ENCODE results near the gene SEL1L. TPM values are rescaled to one million over a fixed set of nuclear protein-coding genes. Genes with fewer than 3 reads are reported as not detected.

Gene SEL1L
- total RNA-seq, 3 donors from 2014 or later: 53.7 to 84.3 (median 65.9) TPM

DNA sequence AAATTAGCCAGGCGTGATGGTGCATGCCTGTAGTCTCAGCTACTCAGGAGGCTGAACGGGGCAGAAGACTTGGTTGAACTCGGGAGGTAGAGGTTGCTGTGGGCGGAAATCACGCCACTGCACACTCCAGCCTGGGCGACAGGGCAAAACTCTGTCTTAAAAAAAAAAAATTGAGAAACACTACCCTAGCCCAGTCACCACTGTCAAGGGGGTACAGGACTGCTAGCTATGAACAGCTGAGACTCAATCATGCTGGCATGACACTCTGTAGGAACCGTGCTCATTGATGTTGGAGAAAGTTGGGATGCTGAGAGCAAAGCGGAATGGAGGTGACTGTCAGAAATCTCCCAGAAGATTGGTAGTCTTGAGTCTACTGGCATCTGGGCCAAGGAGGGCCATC is 75.3 kb downstream of the SEL1L start:
- H3K4me3 ChIP-seq: no peak overlapping the region
- TF ChIP-seq, protein P1, sequence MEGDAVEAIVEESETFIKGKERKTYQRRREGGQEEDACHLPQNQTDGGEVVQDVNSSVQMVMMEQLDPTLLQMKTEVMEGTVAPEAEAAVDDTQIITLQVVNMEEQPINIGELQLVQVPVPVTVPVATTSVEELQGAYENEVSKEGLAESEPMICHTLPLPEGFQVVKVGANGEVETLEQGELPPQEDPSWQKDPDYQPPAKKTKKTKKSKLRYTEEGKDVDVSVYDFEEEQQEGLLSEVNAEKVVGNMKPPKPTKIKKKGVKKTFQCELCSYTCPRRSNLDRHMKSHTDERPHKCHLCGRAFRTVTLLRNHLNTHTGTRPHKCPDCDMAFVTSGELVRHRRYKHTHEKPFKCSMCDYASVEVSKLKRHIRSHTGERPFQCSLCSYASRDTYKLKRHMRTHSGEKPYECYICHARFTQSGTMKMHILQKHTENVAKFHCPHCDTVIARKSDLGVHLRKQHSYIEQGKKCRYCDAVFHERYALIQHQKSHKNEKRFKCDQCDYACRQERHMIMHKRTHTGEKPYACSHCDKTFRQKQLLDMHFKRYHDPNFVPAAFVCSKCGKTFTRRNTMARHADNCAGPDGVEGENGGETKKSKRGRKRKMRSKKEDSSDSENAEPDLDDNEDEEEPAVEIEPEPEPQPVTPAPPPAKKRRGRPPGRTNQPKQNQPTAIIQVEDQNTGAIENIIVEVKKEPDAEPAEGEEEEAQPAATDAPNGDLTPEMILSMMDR (IDR thresholded peaks at IDR 0.05): no peak
- TF ChIP-seq POLR2A (IDR thresholded peaks at IDR 0.05) (no peak), POLR2AphosphoS5 (IDR thresholded peaks at IDR 0.05) (no peak)
- no peak for DNase-seq (ENCODE audit: low spot score in 2 of 2)
- no peak overlapping the region for H3K27ac ChIP-seq
- no peaks in the 10 kb centered on the region for H3K36me3 ChIP-seq
- H3K9me3 ChIP-seq: no peaks in the 10 kb centered on the region
- intact Hi-C loops (cut with DNase I; ENCODE audit: low total_unique reads): no loop called here
- no peaks in the 10 kb centered on the region for H3K27me3 ChIP-seq
- H3K4me1 ChIP-seq: no peaks in the 10 kb centered on the region

DNA sequence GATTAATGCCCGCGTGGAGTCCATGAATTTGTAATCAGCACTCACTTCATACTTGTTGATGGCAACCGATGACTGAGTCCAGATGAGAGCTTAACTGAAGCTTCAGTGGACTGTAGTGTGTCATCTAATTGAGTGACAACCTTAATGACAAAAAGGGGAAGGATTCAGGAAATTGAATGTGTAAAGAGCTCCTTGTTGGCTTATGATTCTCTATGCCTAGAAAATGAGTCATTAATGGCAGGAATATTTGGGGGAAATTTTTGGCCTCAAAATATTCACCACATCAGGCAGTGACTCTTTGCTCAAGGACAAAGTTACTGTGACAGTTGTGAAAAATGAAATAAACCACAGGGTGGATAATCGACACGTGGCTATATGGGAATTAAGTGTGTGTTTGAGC is 78.3 kb downstream of the SEL1L start:
- H3K27ac ChIP-seq: no peak overlapping the region
- TF ChIP-seq POLR2AphosphoS5 (IDR thresholded peaks at IDR 0.05): no peak
- TF ChIP-seq POLR2A (IDR thresholded peaks at IDR 0.05): no peak
- TF ChIP-seq, protein P1 (IDR thresholded peaks at IDR 0.05): no peak
- no peaks in the 10 kb centered on the region for H3K9me3 ChIP-seq
- DNase-seq (ENCODE audit: low spot score in 2 of 2): no peak
- H3K4me3 ChIP-seq: no peak overlapping the region
- intact Hi-C loops (cut with DNase I; ENCODE audit: low total_unique reads): no loop called here
- no peaks in the 10 kb centered on the region for H3K36me3 ChIP-seq
- H3K27me3 ChIP-seq: no peaks in the 10 kb centered on the region
- no peaks in the 10 kb centered on the region for H3K4me1 ChIP-seq

DNA sequence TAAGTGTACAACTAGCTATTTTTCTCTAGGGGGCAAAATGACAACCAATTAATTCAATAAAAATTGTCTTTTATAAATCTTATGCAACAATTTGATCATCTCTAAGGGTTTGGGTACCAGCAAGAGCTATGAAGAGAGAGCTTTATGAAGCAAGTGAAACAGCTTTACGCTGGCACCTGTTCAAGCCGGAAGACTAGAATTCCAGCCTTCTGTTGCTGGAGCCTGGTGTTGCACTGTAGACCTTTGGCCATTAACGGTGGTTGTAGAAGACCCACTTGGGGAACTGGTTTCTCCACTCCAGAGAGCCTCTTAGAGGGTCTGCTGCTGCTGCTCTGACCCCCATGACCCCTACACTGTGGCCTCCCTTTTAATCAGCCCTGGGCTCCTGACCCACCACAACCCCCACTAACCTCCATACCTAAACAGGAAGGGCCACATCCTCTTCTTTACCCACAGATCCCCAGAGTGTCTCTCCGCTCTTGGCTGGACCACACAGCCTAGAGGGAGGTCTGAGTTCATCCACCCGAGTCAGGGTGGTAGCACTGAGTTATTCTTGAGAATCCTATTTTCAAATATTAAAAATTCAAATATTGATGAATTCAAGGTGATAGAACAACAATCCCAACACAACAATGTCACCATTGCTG is 79.0 kb downstream of the SEL1L start:
- Histone ChIP-seq H3K4me1 (no peaks in the 10 kb centered on the region), H3K27ac (no peak overlapping the region), H3K36me3 (no peaks in the 10 kb centered on the region), H3K27me3 (no peaks in the 10 kb centered on the region), H3K9me3 (no peaks in the 10 kb centered on the region), H3K4me3 (no peak overlapping the region)
- TF ChIP-seq, protein P1 (IDR thresholded peaks at IDR 0.05): no peak
- TF ChIP-seq POLR2A (IDR thresholded peaks at IDR 0.05): no peak
- no peak for TF ChIP-seq POLR2AphosphoS5 (IDR thresholded peaks at IDR 0.05)
- intact Hi-C loops (cut with DNase I; ENCODE audit: low total_unique reads): no loop called here
- no peak for DNase-seq (ENCODE audit: low spot score in 2 of 2)

DNA sequence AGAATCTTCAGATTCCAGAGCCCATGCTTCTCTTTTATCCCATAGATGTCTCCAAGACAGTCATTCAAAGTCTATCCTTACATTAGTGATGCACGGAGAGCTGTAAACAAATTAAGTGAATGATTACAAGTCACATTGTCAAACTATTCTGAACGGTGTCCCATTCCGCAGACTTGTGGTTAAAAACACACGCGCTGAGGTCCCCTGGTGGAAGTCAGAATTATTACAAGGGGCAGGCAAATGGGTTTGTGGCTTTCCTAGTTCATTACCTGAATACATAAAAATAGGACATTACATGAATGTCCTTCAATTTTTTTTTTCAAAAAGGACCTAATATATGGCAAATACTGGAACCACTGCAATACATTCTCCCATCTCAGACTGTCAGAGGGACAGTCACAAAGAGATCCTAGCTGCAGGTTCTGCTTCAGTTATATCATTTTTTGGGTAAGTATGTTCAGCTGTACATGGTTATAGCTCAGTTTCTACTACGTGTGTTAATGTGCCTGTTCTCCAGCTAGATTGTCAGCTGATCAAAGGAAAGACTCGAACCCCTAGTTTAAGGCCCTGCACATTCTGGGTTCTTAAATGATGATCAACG is 80.4 kb downstream of the SEL1L start:
- peak overlapping the region in 1 of 3 donors; percentile 7 for H3K4me3 ChIP-seq
- TF ChIP-seq POLR2A (IDR thresholded peaks at IDR 0.05): no peak
- TF ChIP-seq, protein P1 (IDR thresholded peaks at IDR 0.05): peak; percentile 91 to 96 (median 96)
- DNase-seq (ENCODE audit: low spot score in 2 of 2): peak in 1 of 2 donors; percentile 48
- no peaks in the 10 kb centered on the region for H3K27me3 ChIP-seq
- H3K27ac ChIP-seq: no peak overlapping the region
- no peaks in the 10 kb centered on the region for H3K36me3 ChIP-seq
- no peaks in the 10 kb centered on the region for H3K4me1 ChIP-seq
- intact Hi-C loops (cut with DNase I; ENCODE audit: low total_unique reads): no loop called here
- H3K9me3 ChIP-seq: no peaks in the 10 kb centered on the region

DNA sequence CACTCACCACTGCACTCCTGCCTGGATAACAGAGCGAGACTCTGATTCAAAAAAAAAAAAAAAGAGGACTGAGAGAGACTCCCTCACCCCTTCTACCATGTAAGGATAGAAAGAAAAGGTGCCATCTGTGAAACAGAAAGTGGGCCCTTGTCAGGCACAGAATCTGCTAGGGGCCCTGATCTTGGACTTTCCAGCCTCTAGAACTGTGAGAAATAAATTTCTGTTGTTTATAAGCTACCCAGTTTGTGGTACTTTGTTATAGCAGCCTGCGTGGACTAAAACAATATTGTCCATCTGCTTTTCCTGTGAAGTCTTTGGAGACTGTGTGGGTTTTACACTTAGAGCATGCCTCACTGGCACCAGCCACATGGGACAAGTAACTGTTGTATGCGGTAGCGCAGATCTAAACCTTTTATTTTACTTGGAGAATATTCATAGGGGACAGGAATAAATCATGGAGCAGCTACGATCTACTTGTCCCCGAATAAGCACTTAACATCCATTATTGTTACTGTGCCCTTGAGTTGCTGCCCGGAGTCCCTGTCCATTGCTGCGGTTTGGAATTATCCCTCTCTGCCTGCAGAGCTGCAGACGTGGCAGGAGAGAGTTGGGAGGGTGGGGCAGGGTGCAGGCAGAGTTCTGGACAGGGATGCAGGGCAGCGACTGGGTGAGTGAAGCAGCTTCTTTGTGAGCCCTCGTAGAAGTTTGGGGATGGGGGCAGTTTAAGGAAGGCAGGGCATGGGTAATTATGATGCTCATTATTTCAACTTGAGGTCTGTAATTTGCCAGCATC is 81.1 kb downstream of the SEL1L start:
- Histone ChIP-seq H3K27me3 (no peaks in the 10 kb centered on the region), H3K4me3 (peak overlapping the region in 1 of 3 donors; percentile 7), H3K27ac (no peak overlapping the region), H3K9me3 (no peaks in the 10 kb centered on the region), H3K4me1 (no peaks in the 10 kb centered on the region), H3K36me3 (no peaks in the 10 kb centered on the region)
- intact Hi-C loops (cut with DNase I; ENCODE audit: low total_unique reads): no loop called here
- no peak for DNase-seq (ENCODE audit: low spot score in 2 of 2)
- TF ChIP-seq, protein P1 (IDR thresholded peaks at IDR 0.05): no peak
- TF ChIP-seq POLR2A (IDR thresholded peaks at IDR 0.05) (no peak), POLR2AphosphoS5 (IDR thresholded peaks at IDR 0.05) (no peak)
